Measurements from ENCODE around the gene FAM98B. TPM values are rescaled to one million over a fixed set of nuclear protein-coding genes. Genes with fewer than 3 reads are reported as not detected.

The FAM98B gene
- polyA plus RNA-seq, 1 donor (not counting 4 experiments of a cell fraction or from before 2014, with no cell fraction given), result 22.2 TPM

GRCh38 chr15:38534691-38535090, 80.8 kb downstream of the FAM98B start:
- Histone ChIP-seq H2AFZ (ENCODE audit: control insufficient read depth, low read length) (no peak overlapping the region), H3K27me3 (ENCODE audit: control insufficient read depth, extremely low read depth, insufficient read depth, low read length) (no peaks in the 10 kb centered on the region), H3K9ac (ENCODE audit: control insufficient read depth, extremely low read depth, insufficient read depth, low read length) (no peak overlapping the region), H3K36me3 (ENCODE audit: control insufficient read depth in 2 of 2, extremely low read depth in 1 of 2, insufficient read depth in 2 of 2, low read length in 2 of 2) (no peaks in the 10 kb centered on the region), H3K4me1 (ENCODE audit: control insufficient read depth, extremely low read depth, insufficient read depth, low read length) (peaks cover 10% of the 10 kb centered on the region), H3K9me3 (ENCODE audit: control insufficient read depth, low read depth, low read length) (no peaks in the 10 kb centered on the region), H3K4me2 (ENCODE audit: control insufficient read depth, extremely low read depth, insufficient read depth, low read depth, low read length) (no peak overlapping the region), H3K27ac (ENCODE audit: control insufficient read depth, insufficient read depth, low read length) (no peak overlapping the region), H4K20me1 (ENCODE audit: control insufficient read depth, extremely low read depth, insufficient read depth, low read length) (no peaks in the 10 kb centered on the region), H3K9me1 (ENCODE audit: control insufficient read depth, extremely low read depth, insufficient read depth, low read length) (no peaks in the 10 kb centered on the region), H3K4me3 (ENCODE audit: control insufficient read depth in 2 of 3, extremely low read depth in 1 of 3, insufficient read depth in 2 of 3, low read depth in 1 of 3, low read length in 3 of 3) (no peak overlapping the region), H3K79me2 (ENCODE audit: control insufficient read depth, insufficient read depth, low read length) (no peaks in the 10 kb centered on the region)
- TF ChIP-seq CTCF (optimal IDR thresholded peaks at IDR 0.05 in 1 of 3, IDR thresholded peaks at IDR 0.05 in 1 of 3, conservative IDR thresholded peaks at IDR 0.05 in 1 of 3; ENCODE audit: extremely low read depth in 1 of 3, insufficient read depth in 2 of 3, low read length in 3 of 3), result no peak
- TF ChIP-seq EZH2 (IDR thresholded peaks at IDR 0.05; ENCODE audit: low read length), result no peak
- FAIRE-seq, result no peak
- no peak for DNase-seq (ENCODE audit: low read depth, low spot score)
- dilution Hi-C loops (cut with MboI; ENCODE audit: extremely low pct_ligation_motif_present, low sequenced_read_pairs), result no loop called here

GRCh38 chr15:38535491-38536200, 81.7 kb downstream of the FAM98B start:
- Histone ChIP-seq H3K9me3 (ENCODE audit: control insufficient read depth, low read depth, low read length) (no peaks in the 10 kb centered on the region), H3K9ac (ENCODE audit: control insufficient read depth, extremely low read depth, insufficient read depth, low read length) (no peak overlapping the region), H3K79me2 (ENCODE audit: control insufficient read depth, insufficient read depth, low read length) (no peaks in the 10 kb centered on the region), H3K9me1 (ENCODE audit: control insufficient read depth, extremely low read depth, insufficient read depth, low read length) (no peaks in the 10 kb centered on the region), H2AFZ (ENCODE audit: control insufficient read depth, low read length) (no peak overlapping the region), H3K27me3 (ENCODE audit: control insufficient read depth, extremely low read depth, insufficient read depth, low read length) (no peaks in the 10 kb centered on the region), H3K4me3 (ENCODE audit: control insufficient read depth in 2 of 3, extremely low read depth in 1 of 3, insufficient read depth in 2 of 3, low read depth in 1 of 3, low read length in 3 of 3) (no peak overlapping the region), H3K4me2 (ENCODE audit: control insufficient read depth, extremely low read depth, insufficient read depth, low read depth, low read length) (no peak overlapping the region), H3K36me3 (ENCODE audit: control insufficient read depth in 2 of 2, extremely low read depth in 1 of 2, insufficient read depth in 2 of 2, low read length in 2 of 2) (no peaks in the 10 kb centered on the region), H3K4me1 (ENCODE audit: control insufficient read depth, extremely low read depth, insufficient read depth, low read length) (peaks cover 10% of the 10 kb centered on the region), H4K20me1 (ENCODE audit: control insufficient read depth, extremely low read depth, insufficient read depth, low read length) (no peaks in the 10 kb centered on the region), H3K27ac (ENCODE audit: control insufficient read depth, insufficient read depth, low read length) (no peak overlapping the region)
- FAIRE-seq (no peak), DNase-seq (ENCODE audit: low read depth, low spot score) (no peak)
- dilution Hi-C loops (cut with MboI; ENCODE audit: extremely low pct_ligation_motif_present, low sequenced_read_pairs), result no loop called here
- TF ChIP-seq EZH2 (IDR thresholded peaks at IDR 0.05; ENCODE audit: low read length), result no peak
- TF ChIP-seq CTCF (optimal IDR thresholded peaks at IDR 0.05 in 1 of 3, IDR thresholded peaks at IDR 0.05 in 1 of 3, conservative IDR thresholded peaks at IDR 0.05 in 1 of 3; ENCODE audit: extremely low read depth in 1 of 3, insufficient read depth in 2 of 3, low read length in 3 of 3), result no peak
